CD14-positive monocyte (primary cell): ENCODE measurements around the gene TALDO1. TPM values are rescaled to one million over a fixed set of nuclear protein-coding genes. Genes with fewer than 3 reads are reported as not detected.
A peak's percentile ranks its signal among the peaks of the same experiment; 100 is the strongest.

Source experiments
- DNase-seq, 3 donors: peaks; one replicate each; pipeline ENCODE4 v3.0.0-alpha.2; 2011 to 2022
- H2AFZ ChIP-seq: 2 replicates; pipeline ENCODE4 v1.6.0; 2012; ENCODE audit warnings: mild to moderate bottlenecking, low read depth, low read length, inconsistent platforms; ENCODE audit not compliant: insufficient read depth, poor library complexity, severe bottlenecking
- H3K27ac ChIP-seq, 2 donors: 1 replicate in 1 of 2; 2 replicates in 1 of 2; pipeline ENCODE4 v1.5.1; 2012 to 2013; ENCODE audit warnings: low read length in 2 of 2, control low read depth in 1 of 2, inconsistent platforms in 1 of 2, low read depth in 1 of 2, mild to moderate bottlenecking in 1 of 2
- H3K27me3 ChIP-seq, 2 donors: one replicate each; pipeline versions ENCODE4 v1.6.0 to v1.6.1; 2011 to 2013; ENCODE audit warnings: low read length in 2 of 2; ENCODE audit not compliant: control insufficient read depth in 2 of 2, insufficient read depth in 2 of 2
- H3K36me3 ChIP-seq, 2 donors: replicated peaks in 1 of 2; 1 replicate in 1 of 2; 2 replicates in 1 of 2; pipeline versions ENCODE4 v1.5.1 to v1.6.1; 2012 to 2013; ENCODE audit warnings: low read length in 2 of 2, control low read depth in 1 of 2, inconsistent platforms in 1 of 2, mild to moderate bottlenecking in 1 of 2; ENCODE audit not compliant: insufficient read depth in 2 of 2, control insufficient read depth in 1 of 2
- H3K4me1 ChIP-seq, 2 donors: 1 replicate in 1 of 2; 2 replicates in 1 of 2; pipeline versions ENCODE4 v1.5.1 to v1.6.1; 2012 to 2013; ENCODE audit warnings: low read length in 2 of 2, control low read depth in 1 of 2, inconsistent platforms in 1 of 2, mild to moderate bottlenecking in 1 of 2, moderate library complexity in 1 of 2; ENCODE audit not compliant: insufficient read depth in 2 of 2, control insufficient read depth in 1 of 2
- H3K4me2 ChIP-seq: replicated peaks from 2 replicates; pipeline ENCODE3; 2012; ENCODE audit warnings: low read length, moderate library complexity, mild to moderate bottlenecking; ENCODE audit not compliant: poor library complexity, severe bottlenecking; ENCODE audit errors: extremely low read depth
- H3K4me3 ChIP-seq, 3 experiments: fragments of 200-600 bp in 1 of 3; sonication (generic) in 1 of 3; replicated peaks in 1 of 3; 1 replicate in 2 of 3; 2 replicates in 1 of 3; pipeline ENCODE4 v1.5.1; 2011 to 2013; ENCODE audit warnings: low read length in 3 of 3, mild to moderate bottlenecking in 3 of 3, control low read depth in 2 of 3, low read depth in 2 of 3, inconsistent platforms in 1 of 3, moderate library complexity in 1 of 3
- H3K79me2 ChIP-seq: 2 replicates; pipeline ENCODE4 v1.6.0; 2012; ENCODE audit warnings: mild to moderate bottlenecking, control low read depth, inconsistent platforms, low read length, moderate library complexity; ENCODE audit not compliant: insufficient read depth
- H3K9ac ChIP-seq: 2 replicates; pipeline ENCODE4 v1.6.0; 2017; ENCODE audit warnings: low read length, mild to moderate bottlenecking; ENCODE audit not compliant: insufficient read depth, poor library complexity, severe bottlenecking
- H3K9me3 ChIP-seq, 2 donors: replicated peaks in 1 of 2; 1 replicate in 1 of 2; 2 replicates in 1 of 2; pipeline versions ENCODE4 v1.5.1 to v1.6.1; 2012 to 2013; ENCODE audit warnings: low read length in 2 of 2, control low read depth in 1 of 2; ENCODE audit not compliant: control insufficient read depth in 1 of 2, insufficient read depth in 1 of 2
- H4K20me1 ChIP-seq: 2 replicates; pipeline ENCODE4 v1.6.0; 2012; ENCODE audit warnings: mild to moderate bottlenecking, low read length, control low read depth, moderate library complexity; ENCODE audit not compliant: insufficient read depth
- H3K27ac Mint-ChIP-seq, 7 donors: one replicate each; pipeline ENCODE4 v1.8.0; 2020; ENCODE audit warnings: mild to moderate bottlenecking in 7 of 7, mixed read lengths in 7 of 7, moderate library complexity in 6 of 7, inconsistent platforms in 2 of 7
- H3K27me3 Mint-ChIP-seq, 3 donors: one replicate each; pipeline ENCODE4 v1.8.0; 2021 to 2022; ENCODE audit warnings: low read depth in 3 of 3, mild to moderate bottlenecking in 3 of 3, mixed read lengths in 3 of 3, moderate library complexity in 3 of 3, inconsistent platforms in 1 of 3
- H3K36me3 Mint-ChIP-seq, 2 donors: one replicate each; pipeline ENCODE4 v1.8.0; 2020; ENCODE audit warnings: mixed read lengths in 2 of 2, inconsistent platforms in 1 of 2, mild to moderate bottlenecking in 1 of 2
- H3K4me1 Mint-ChIP-seq: one replicate; pipeline ENCODE4 v1.8.0; 2020; ENCODE audit warnings: mild to moderate bottlenecking, mixed read lengths
- H3K4me3 Mint-ChIP-seq, 2 donors: one replicate each; pipeline ENCODE4 v1.8.0; 2020; ENCODE audit warnings: mild to moderate bottlenecking in 2 of 2, mixed read lengths in 2 of 2, moderate library complexity in 1 of 2
- H3K9me3 Mint-ChIP-seq, 7 donors: one replicate each; pipeline ENCODE4 v1.8.0; 2020 to 2022; ENCODE audit warnings: mixed read lengths in 7 of 7, mild to moderate bottlenecking in 6 of 7, moderate library complexity in 6 of 7, inconsistent platforms in 2 of 7
- WGBS: methylation state at CpG from one replicate; pipeline ENCODE4 v1.1.5; 2013; ENCODE audit warnings: missing lambda C conversion rate; ENCODE audit not compliant: insufficient coverage; 5-methylcytosine and 5-hydroxymethylcytosine counted together
- intact Hi-C, 2 donors: fragments of 100-400 bp; cut with micrococcal nuclease; formaldehyde crosslinking; loops; one replicate each; pipeline versions ENCODE4 v1.15.0 to v1.15.1; 2023
- polyA plus RNA-seq, 3 donors: library from polyadenylated mRNA; depleted of rRNA in 1 of 3; unstranded in 2 of 3; stranded (reverse) in 1 of 3; fragments of 300-500 nt in 2 of 3; fragments of >200 nt in 1 of 3; fragmentation: Illumina TruSeq in 2 of 3; gene quantifications; 1 replicate in 2 of 3; 2 replicates in 1 of 3; pipeline ENCODE4 v1.2.3, GENCODE V29; 2012 to 2021
- TF ChIP-seq, protein P1 (sequence below): fragments of 200-600 bp; IDR thresholded peaks from one replicate; pipeline ENCODE4 v1.8.0; 2022; ENCODE audit warnings: antibody characterized with exemption, mild to moderate bottlenecking

Gene TALDO1
- polyA plus RNA-seq, 3 donors = 502 to 1,249 (median 1,224) TPM

DNA sequence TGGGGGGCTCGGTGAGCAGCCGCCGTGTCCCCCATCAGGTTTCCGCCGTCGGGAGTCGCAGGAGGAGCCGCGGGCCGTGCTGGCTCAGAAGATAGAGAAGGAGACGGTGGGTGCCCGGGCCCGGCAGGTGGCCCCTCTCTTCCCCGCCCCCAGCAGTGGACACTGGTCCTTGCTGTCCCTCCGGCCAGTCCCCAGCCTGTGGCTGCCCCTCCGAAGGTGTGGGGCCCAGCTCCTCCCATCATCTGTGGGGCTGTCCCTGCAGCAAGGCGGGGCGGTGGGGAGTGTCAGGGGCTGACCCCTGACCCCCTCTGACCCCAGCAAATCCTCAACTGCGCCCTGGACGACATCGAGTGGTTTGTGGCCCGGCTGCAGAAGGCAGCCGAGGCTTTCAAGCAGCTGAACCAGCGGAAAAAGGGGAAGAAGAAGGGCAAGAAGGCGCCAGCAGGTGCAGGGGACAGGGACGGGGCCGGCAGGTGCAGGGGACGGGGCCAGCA lies 26.0 kb upstream of the TALDO1 start:
- Mint-ChIP-seq H3K27me3 (peaks cover 47 to 84% (median 60%) of the 10 kb centered on the region in 3 donors), H3K4me3 (peak overlapping the region; percentile 66 to 83), H3K36me3 (peaks cover 0 to 1% of the 10 kb centered on the region in 2 donors), H3K27ac (peak overlapping the region in 1 of 7 donors; percentile 33), H3K4me1 (peaks cover 14% of the 10 kb centered on the region), H3K9me3 (peaks cover 0 to 26% (median 4%) of the 10 kb centered on the region in 7 donors)
- Histone ChIP-seq H4K20me1 (no peaks in the 10 kb centered on the region), H2AFZ (peak overlapping the region; percentile 63), H3K36me3 (no peaks in the 10 kb centered on the region), H3K9ac (peak overlapping the region; percentile 21), H3K79me2 (no peaks in the 10 kb centered on the region), H3K9me3 (peaks cover 0 to 5% of the 10 kb centered on the region in 2 donors), H3K4me3 (peak overlapping the region in 1 of 3 experiments; percentile 59), H3K4me1 (peaks cover 22 to 39% of the 10 kb centered on the region in 2 donors), H3K4me2 (peak overlapping the region; percentile 72), H3K27ac (no peak overlapping the region), H3K27me3 (peaks cover 5 to 52% of the 10 kb centered on the region in 2 donors)
- WGBS = 6% methylated on average over 21 of the region's 28 CpGs
- intact Hi-C loops = loop anchor here in 1 of 2 donors (5.0 kb wide), 1 partner anchor 59 kb away; no protein-coding TSS in a partner anchor
- DNase-seq = peak in 1 of 3 donors; percentile 11
- TF ChIP-seq, protein P1, sequence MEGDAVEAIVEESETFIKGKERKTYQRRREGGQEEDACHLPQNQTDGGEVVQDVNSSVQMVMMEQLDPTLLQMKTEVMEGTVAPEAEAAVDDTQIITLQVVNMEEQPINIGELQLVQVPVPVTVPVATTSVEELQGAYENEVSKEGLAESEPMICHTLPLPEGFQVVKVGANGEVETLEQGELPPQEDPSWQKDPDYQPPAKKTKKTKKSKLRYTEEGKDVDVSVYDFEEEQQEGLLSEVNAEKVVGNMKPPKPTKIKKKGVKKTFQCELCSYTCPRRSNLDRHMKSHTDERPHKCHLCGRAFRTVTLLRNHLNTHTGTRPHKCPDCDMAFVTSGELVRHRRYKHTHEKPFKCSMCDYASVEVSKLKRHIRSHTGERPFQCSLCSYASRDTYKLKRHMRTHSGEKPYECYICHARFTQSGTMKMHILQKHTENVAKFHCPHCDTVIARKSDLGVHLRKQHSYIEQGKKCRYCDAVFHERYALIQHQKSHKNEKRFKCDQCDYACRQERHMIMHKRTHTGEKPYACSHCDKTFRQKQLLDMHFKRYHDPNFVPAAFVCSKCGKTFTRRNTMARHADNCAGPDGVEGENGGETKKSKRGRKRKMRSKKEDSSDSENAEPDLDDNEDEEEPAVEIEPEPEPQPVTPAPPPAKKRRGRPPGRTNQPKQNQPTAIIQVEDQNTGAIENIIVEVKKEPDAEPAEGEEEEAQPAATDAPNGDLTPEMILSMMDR = no peak

- Mint-ChIP-seq H3K27me3 (peaks cover 46 to 88% (median 64%) of the 10 kb centered on the region in 3 donors), H3K4me3 (peak overlapping the region; percentile 66 to 83), H3K4me1 (peaks cover 16% of the 10 kb centered on the region), H3K9me3 (peaks cover 0 to 26% (median 4%) of the 10 kb centered on the region in 7 donors), H3K27ac (no peak overlapping the region), H3K36me3 (peaks cover 0 to 1% of the 10 kb centered on the region in 2 donors)
- Histone ChIP-seq H3K36me3 (no peaks in the 10 kb centered on the region), H3K27ac (no peak overlapping the region), H3K4me2 (peak overlapping the region; percentile 72), H3K79me2 (no peaks in the 10 kb centered on the region), H4K20me1 (no peaks in the 10 kb centered on the region), H3K27me3 (peaks cover 8 to 56% of the 10 kb centered on the region in 2 donors), H3K4me3 (peak overlapping the region in 1 of 3 experiments; percentile 59), H2AFZ (peak overlapping the region; percentile 63), H3K9me3 (peaks cover 0 to 5% of the 10 kb centered on the region in 2 donors), H3K9ac (peak overlapping the region; percentile 21), H3K4me1 (peaks cover 26 to 45% of the 10 kb centered on the region in 2 donors)
- WGBS = 3% methylated on average over 31 of the region's 33 CpGs
- peak; percentile 51 to 61 (median 58) for DNase-seq
- TF ChIP-seq, protein P1 = no peak
- intact Hi-C loops = loop anchor here (2.0 to 5.0 kb wide), 3 partner anchors 60 to 169 kb away; no protein-coding TSS in a partner anchor
Observed at GRCh38 chr11:721741-722345, 25.4 kb upstream of the TALDO1 start.
